Measurements from ENCODE around the gene SNAI3.

Gene SNAI3

DNA sequence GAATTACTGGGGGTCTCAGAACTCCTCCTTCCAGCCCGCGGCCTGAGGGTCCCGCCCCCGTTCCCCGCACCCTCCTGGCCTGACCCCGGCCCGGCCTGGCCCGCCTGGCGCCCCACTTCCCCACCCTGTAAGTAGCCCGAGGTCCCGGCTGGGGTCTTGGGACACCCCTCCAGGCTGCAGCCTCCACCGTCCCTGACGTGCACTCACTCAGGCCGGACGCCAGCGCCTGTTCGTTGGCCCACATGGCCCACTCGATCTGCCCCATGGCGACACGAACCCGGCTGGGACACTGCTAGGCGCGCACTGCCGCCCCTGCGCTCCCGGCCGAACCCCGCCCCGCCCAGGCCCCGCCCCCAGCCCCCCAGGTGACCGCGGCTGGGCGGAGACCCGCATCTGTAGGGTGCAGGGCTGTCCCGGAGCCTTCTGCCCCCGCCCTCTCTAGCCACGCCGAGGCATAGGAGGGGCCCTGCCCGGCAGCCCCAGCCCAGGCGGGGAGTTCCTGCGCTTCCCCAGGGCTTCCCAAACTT is 35.5 kb downstream of the SNAI3 start, which contains the start of gene CYBA:
Gene CYBA, minus strand, starts transcription at position 305 of the 527 bp plus-strand sequence. Its CDS starts 40 bp downstream, at position 265.
- peak within 1 kb of the TSS; percentile 68 to 80 for H3K4me3 ChIP-seq (ENCODE audit: low read depth in 1 of 2, low read length in 2 of 2)
- peak within 1 kb of the TSS; percentile 67 for H3K27ac ChIP-seq (ENCODE audit: low read length)
- no peaks in the 10 kb centered on the region for H3K27me3 ChIP-seq (ENCODE audit: low read depth, low read length)
- H3K36me3 ChIP-seq (ENCODE audit: control insufficient read depth in 1 of 2, insufficient read depth in 2 of 2, low read length in 2 of 2): peaks cover 5 to 32% of the 10 kb centered on the region in 2 donors
- no peaks in the 10 kb centered on the region for H3K9me3 ChIP-seq (ENCODE audit: control insufficient read depth in 1 of 2, low read length in 2 of 2)
- peaks cover 4 to 20% of the 10 kb centered on the region in 2 donors for H3K4me1 ChIP-seq (ENCODE audit: control insufficient read depth in 1 of 2, insufficient read depth in 2 of 2, low read length in 2 of 2)

DNA sequence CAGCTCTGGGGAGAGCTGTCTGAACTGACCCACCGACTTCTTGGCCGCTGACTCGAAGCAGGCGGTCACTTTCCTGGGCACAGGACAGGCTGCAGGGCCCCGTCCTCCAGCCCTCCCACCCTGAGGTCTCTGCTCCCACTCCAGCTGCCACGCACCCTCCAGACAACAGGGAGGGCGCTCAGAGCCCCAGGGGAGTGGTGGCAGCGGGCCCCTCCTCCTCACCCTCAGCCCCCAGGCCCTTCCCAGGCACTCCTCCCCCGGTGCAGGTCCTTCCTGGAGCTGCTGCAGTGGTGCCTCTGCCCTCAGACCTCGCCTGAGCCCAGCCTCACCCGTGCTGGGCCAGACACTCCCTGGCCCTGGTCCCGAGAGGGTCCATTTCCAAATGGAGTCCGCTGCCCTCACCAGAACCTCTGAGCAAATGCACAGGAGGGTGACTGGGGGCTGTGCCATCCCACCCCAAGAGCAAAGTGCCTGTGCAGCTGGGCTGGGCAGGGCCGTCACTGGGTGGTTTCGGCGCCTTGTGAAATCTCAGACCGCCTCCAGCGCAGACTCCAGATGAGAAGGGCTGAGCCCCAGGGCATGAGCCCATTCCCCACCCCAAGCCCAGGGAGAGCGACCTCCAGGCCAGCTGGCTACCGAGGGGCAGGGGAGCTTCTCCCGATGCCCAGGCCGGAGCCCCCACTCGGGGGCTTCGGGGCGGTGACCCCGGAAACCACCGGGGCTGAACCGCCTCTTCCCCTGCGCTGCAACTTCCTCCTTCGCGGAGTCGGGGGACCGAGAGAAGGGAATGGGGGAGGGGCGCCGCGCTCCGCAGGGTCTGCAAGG is 36.2 kb downstream of the SNAI3 start:
- peak overlapping the region; percentile 68 to 80 for H3K4me3 ChIP-seq (ENCODE audit: low read depth in 1 of 2, low read length in 2 of 2)
- peak overlapping the region; percentile 67 for H3K27ac ChIP-seq (ENCODE audit: low read length)
- H3K4me1 ChIP-seq (ENCODE audit: control insufficient read depth in 1 of 2, insufficient read depth in 2 of 2, low read length in 2 of 2): peaks cover 4 to 20% of the 10 kb centered on the region in 2 donors
- peaks cover 5 to 32% of the 10 kb centered on the region in 2 donors for H3K36me3 ChIP-seq (ENCODE audit: control insufficient read depth in 1 of 2, insufficient read depth in 2 of 2, low read length in 2 of 2)
- no peaks in the 10 kb centered on the region for H3K9me3 ChIP-seq (ENCODE audit: control insufficient read depth in 1 of 2, low read length in 2 of 2)
- no peaks in the 10 kb centered on the region for H3K27me3 ChIP-seq (ENCODE audit: low read depth, low read length)

DNA sequence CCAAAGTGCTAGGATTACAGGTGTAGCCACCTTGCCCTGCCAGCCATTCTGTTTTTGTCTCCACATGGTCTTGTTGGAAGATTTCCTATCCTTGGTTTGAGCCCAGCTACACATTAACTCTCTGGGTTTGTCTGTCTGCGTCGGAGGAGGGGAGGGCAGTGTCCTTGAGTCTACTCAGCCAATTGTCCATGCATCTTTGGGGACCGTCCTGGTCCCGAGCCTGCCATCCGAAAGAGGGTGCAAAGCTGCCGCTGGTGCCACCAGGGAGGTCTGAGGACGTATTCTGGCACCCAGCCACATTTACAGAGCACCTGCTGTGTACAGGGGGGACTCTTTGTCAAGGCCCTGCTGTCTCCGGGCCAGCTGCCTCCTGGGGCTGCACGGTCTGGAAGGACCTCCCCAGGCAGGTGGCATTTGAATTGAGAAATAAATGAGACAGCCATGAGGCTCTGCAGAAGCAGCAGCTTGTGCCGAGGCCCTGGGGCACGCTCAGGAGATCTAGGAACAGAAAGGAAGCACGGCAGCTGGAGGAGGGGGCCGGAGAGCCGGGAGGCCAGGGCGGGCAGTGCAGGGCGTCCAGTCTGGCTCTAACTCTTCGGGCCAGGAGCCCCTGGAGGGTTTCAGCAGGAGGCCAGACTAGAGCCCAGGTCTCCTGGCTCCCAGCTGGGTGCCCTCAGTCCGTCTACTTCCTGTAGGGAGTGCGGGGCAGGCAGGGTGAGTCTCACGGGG is 36.9 kb downstream of the SNAI3 start:
- H3K27ac ChIP-seq (ENCODE audit: low read length): no peak overlapping the region

DNA sequence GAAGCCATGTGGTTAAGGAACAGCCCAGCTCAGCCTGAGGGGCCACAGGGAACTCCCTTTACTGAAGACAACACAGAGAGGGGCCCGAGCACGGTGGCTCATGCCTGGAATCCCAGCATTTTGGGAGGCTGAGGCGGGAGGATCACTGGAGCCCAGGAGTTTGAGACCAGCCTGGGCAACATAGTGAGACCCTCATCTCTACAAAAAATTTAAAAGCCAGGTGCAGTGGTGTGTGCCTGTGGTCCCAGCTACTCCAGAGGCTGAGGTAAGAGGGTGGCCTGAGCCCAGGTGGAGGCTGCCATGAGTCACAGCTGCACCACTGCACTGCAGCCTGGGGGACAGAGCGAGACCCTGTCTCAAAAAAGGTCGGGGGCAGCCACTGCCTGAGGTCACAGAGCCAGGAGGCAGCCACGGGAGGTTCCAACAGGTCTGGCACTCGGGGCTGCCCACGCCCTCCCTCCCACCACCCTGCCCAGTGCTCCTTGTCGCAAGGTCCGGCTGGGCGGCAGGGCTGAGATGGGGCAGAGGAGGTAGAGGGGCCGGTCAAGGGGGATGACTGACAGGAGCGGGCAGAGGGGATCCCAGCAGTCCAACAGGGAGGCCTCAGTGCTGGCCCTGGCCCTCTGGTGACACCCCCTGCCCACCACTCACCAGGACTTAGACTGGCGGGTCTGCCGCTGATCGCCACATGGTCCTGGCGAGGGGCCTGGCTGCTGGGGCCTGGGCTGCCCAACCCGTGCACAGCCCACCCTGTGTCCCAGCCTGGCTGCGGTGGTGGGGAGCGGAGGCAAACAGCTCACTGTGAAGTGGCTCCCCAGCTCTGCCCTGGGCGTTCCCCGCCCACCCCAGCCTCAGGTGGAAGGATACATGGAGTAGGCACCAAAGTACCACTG is 38.9 kb downstream of the SNAI3 start:
- peaks cover 0 to 12% of the 10 kb centered on the region in 2 donors for H3K36me3 ChIP-seq (ENCODE audit: control insufficient read depth in 1 of 2, insufficient read depth in 2 of 2, low read length in 2 of 2)
- H3K27me3 ChIP-seq (ENCODE audit: low read depth, low read length): no peaks in the 10 kb centered on the region
- no peak overlapping the region for H3K4me3 ChIP-seq (ENCODE audit: low read depth in 1 of 2, low read length in 2 of 2)
- H3K27ac ChIP-seq (ENCODE audit: low read length): no peak overlapping the region
- H3K4me1 ChIP-seq (ENCODE audit: control insufficient read depth in 1 of 2, insufficient read depth in 2 of 2, low read length in 2 of 2): peaks cover 4 to 20% of the 10 kb centered on the region in 2 donors
- H3K9me3 ChIP-seq (ENCODE audit: control insufficient read depth in 1 of 2, low read length in 2 of 2): no peaks in the 10 kb centered on the region

More for the DNA sequence above, 36.9 kb downstream of the SNAI3 start:
- peak overlapping the region; percentile 68 to 80 for H3K4me3 ChIP-seq (ENCODE audit: low read depth in 1 of 2, low read length in 2 of 2)
- peaks cover 4 to 20% of the 10 kb centered on the region in 2 donors for H3K4me1 ChIP-seq (ENCODE audit: control insufficient read depth in 1 of 2, insufficient read depth in 2 of 2, low read length in 2 of 2)
- no peaks in the 10 kb centered on the region for H3K27me3 ChIP-seq (ENCODE audit: low read depth, low read length)
- H3K36me3 ChIP-seq (ENCODE audit: control insufficient read depth in 1 of 2, insufficient read depth in 2 of 2, low read length in 2 of 2): peaks cover 0 to 24% of the 10 kb centered on the region in 2 donors
- no peaks in the 10 kb centered on the region for H3K9me3 ChIP-seq (ENCODE audit: control insufficient read depth in 1 of 2, low read length in 2 of 2)

DNA sequence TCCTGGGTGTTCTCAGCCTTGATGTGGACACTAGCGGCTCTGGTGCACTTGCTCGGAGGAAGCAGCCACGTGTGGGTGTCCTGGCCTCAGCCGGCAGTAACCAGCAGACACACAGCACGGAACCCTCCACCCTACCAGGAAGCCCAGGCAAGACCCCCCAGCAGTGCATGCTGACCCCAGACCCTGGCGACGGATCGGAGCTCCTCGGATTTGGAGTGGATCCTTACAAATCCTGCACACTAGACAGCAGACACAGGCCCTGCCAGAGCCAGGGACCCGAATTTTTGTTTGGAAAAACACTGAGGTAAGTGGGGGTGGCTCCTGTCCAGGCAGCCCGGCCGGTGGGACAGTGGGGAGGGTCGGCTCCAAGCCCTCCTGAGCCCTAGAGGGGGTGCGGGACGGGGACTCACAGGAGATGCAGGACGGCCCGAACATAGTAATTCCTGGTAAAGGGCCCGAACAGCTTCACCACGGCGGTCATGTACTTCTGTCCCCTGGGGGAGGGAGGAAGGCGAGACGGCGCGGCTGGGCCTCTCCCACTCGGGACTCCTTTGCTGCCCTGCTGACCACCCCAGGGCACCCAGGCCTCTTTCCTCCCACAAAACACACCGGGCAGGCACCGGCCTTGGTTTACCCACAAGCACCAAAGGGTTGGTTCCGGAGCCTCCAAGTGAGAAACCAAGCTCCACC is 39.8 kb downstream of the SNAI3 start:
- no peak overlapping the region for H3K27ac ChIP-seq (ENCODE audit: low read length)
- H3K4me1 ChIP-seq (ENCODE audit: control insufficient read depth in 1 of 2, insufficient read depth in 2 of 2, low read length in 2 of 2): peaks cover 4 to 18% of the 10 kb centered on the region in 2 donors
- H3K9me3 ChIP-seq (ENCODE audit: control insufficient read depth in 1 of 2, low read length in 2 of 2): no peaks in the 10 kb centered on the region
- no peak overlapping the region for H3K4me3 ChIP-seq (ENCODE audit: low read depth in 1 of 2, low read length in 2 of 2)
- no peaks in the 10 kb centered on the region for H3K27me3 ChIP-seq (ENCODE audit: low read depth, low read length)
- peaks cover 0 to 12% of the 10 kb centered on the region in 2 donors for H3K36me3 ChIP-seq (ENCODE audit: control insufficient read depth in 1 of 2, insufficient read depth in 2 of 2, low read length in 2 of 2)

DNA sequence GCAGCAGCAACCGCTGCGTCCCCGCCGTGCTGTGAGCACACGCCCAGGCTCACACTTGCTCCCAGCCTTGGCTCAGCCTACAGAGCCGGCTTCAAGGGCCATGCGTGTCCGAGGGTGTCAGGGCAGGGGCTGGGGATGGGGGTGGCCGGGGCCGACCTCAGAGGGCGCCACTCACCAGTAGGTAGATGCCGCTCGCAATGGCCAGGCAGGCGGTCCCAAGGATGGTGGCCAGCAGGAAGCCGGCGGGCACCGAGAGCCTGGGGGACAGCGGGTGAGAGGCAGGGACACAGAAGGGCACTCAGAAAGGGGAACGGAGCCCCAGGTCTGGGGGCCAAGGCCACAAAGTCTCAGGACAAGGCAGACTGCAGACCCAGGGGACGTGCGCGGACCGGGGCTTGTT is 40.4 kb downstream of the SNAI3 start:
- Histone ChIP-seq H3K27ac (ENCODE audit: low read length) (no peak overlapping the region), H3K27me3 (ENCODE audit: low read depth, low read length) (no peaks in the 10 kb centered on the region), H3K4me3 (ENCODE audit: low read depth in 1 of 2, low read length in 2 of 2) (no peak overlapping the region), H3K9me3 (ENCODE audit: control insufficient read depth in 1 of 2, low read length in 2 of 2) (no peaks in the 10 kb centered on the region), H3K36me3 (ENCODE audit: control insufficient read depth in 1 of 2, insufficient read depth in 2 of 2, low read length in 2 of 2) (peaks cover 0 to 12% of the 10 kb centered on the region in 2 donors), H3K4me1 (ENCODE audit: control insufficient read depth in 1 of 2, insufficient read depth in 2 of 2, low read length in 2 of 2) (peaks cover 0 to 12% of the 10 kb centered on the region in 2 donors)

DNA sequence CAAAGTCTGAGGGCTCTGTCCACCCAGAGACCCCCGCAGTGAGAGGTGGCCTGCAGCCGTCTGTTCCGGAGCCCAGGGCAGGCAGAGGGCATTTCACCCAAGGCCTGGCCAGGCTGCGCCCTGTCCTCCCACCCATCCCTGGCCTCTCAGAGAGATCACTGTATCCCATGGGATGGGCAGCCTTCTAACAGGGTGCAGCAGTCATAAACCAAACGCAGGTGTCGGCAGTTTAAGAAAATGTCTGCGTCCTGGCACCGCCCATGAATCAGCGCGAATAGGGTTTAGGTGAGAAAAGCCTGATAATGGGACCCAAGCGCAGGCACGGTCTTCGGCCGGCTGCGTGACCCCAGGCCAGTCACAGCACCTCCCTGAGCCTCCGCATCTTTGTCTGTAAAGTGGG is 40.9 kb downstream of the SNAI3 start:
- Histone ChIP-seq H3K9me3 (ENCODE audit: control insufficient read depth in 1 of 2, low read length in 2 of 2) (no peaks in the 10 kb centered on the region), H3K4me1 (ENCODE audit: control insufficient read depth in 1 of 2, insufficient read depth in 2 of 2, low read length in 2 of 2) (peaks cover 0 to 9% of the 10 kb centered on the region in 2 donors), H3K27ac (ENCODE audit: low read length) (no peak overlapping the region), H3K27me3 (ENCODE audit: low read depth, low read length) (peaks cover 5% of the 10 kb centered on the region), H3K36me3 (ENCODE audit: control insufficient read depth in 1 of 2, insufficient read depth in 2 of 2, low read length in 2 of 2) (peaks cover 0 to 12% of the 10 kb centered on the region in 2 donors), H3K4me3 (ENCODE audit: low read depth in 1 of 2, low read length in 2 of 2) (no peak overlapping the region)

DNA sequence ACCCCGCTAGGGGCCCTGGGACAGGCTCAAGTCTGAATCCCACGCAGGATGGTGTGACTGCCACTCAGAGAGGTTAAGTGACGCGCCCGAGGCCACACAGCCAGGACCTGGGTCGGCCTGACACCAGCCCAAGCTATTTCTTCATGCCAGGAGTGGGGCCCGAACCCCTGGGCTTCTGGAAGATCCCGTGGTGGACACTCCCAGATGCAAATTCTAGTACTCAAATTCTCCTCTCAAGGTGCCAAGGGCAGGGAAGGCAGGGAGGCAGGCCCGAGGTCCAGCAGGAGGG is 42.7 kb downstream of the SNAI3 start:
- no peak overlapping the region for H3K4me3 ChIP-seq (ENCODE audit: low read depth in 1 of 2, low read length in 2 of 2)
- H3K4me1 ChIP-seq (ENCODE audit: control insufficient read depth in 1 of 2, insufficient read depth in 2 of 2, low read length in 2 of 2): no peaks in the 10 kb centered on the region
- H3K27me3 ChIP-seq (ENCODE audit: low read depth, low read length): peaks cover 23% of the 10 kb centered on the region
- H3K36me3 ChIP-seq (ENCODE audit: control insufficient read depth in 1 of 2, insufficient read depth in 2 of 2, low read length in 2 of 2): peaks cover 0 to 12% of the 10 kb centered on the region in 2 donors
- no peak overlapping the region for H3K27ac ChIP-seq (ENCODE audit: low read length)
- no peaks in the 10 kb centered on the region for H3K9me3 ChIP-seq (ENCODE audit: control insufficient read depth in 1 of 2, low read length in 2 of 2)

DNA sequence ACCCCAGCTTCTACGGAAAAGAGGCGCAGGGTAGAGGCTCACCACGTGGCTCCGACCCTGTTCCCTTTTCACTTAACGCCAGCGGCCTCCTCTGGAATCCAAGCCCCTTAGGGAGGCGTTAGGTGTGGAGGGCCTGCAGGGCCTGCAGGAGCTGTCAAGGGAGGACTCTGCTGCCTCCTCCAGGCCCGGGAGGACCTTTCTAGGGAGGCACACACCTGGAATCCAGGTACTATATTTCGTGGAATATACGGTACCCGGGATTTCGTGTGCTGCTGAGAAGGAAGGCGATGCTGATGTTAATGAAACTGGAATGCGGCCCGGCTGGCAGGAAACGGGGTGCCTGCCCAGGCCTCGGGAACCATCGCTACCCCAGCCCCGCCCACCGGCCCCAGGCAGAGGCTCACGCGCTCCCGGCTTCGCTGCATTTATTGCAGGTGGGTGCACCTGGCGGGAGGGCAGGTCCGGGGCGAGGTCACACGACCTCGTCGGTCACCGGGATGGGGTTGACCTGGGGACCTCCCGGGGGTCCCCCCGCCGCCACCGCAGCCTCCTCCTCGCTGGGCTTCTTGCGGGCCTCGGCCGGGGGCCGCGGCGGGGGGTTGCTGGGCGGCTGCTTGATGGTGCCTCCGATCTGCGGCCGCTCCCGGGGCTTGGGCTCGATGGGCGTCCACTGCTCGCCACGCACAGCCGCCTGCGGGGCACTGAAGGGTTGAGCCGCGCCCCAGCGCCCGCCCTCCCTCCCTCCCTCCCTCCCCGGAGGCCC is 43.2 kb downstream of the SNAI3 start:
- H3K27me3 ChIP-seq (ENCODE audit: low read depth, low read length): peaks cover 26% of the 10 kb centered on the region
- peaks cover 0 to 12% of the 10 kb centered on the region in 2 donors for H3K36me3 ChIP-seq (ENCODE audit: control insufficient read depth in 1 of 2, insufficient read depth in 2 of 2, low read length in 2 of 2)
- H3K4me3 ChIP-seq (ENCODE audit: low read depth in 1 of 2, low read length in 2 of 2): no peak overlapping the region
- H3K4me1 ChIP-seq (ENCODE audit: control insufficient read depth in 1 of 2, insufficient read depth in 2 of 2, low read length in 2 of 2): no peaks in the 10 kb centered on the region
- H3K27ac ChIP-seq (ENCODE audit: low read length): no peak overlapping the region
- H3K9me3 ChIP-seq (ENCODE audit: control insufficient read depth in 1 of 2, low read length in 2 of 2): no peaks in the 10 kb centered on the region
